HCT116 (cell line): ENCODE results near the gene MTF2. TPM values are rescaled to one million over a fixed set of nuclear protein-coding genes. Genes with fewer than 3 reads are reported as not detected.

ENCODE experiments used
- ATAC-seq: fragments of 200-7000 bp; cut with Tn5 transposase; 2 replicates; pipeline ENCODE4 v1.9.1; 2020; ENCODE audit warnings: mild to moderate bottlenecking, moderate library complexity
- BruUV-seq: library from RNA; stranded (reverse); fragments of 400-500 nt; replicated peaks from 2 replicates; lab custom pipeline; 2021; lab: Mats Ljungman, UMichigan
- CTCF ChIA-PET: fragments of 300-600 bp; sonication (Branson Sonifier 250); formaldehyde crosslinking; loops from one replicate; lab custom pipeline; 2021; ENCODE audit warnings: antibody characterized with exemption; lab: Charles Lee
- POLR2A ChIA-PET: fragments of 300-600, 350-600 bp; sonication (Branson Sonifier 250); formaldehyde crosslinking; loops from one replicate; lab custom pipeline; 2021; ENCODE audit warnings: antibody characterized with exemption; lab: Charles Lee
- RAD21 ChIA-PET, 2 experiments: fragments of 300-600 bp; sonication (Branson Sonifier 250); formaldehyde crosslinking; loops; one replicate each; lab custom pipeline; 2023; ENCODE audit warnings: low total read pairs in 2 of 2; ENCODE audit not compliant: uncharacterized antibody in 2 of 2, unreplicated experiment in 2 of 2, low non-redundant PET in 1 of 2; lab: Charles Lee
- DNase-seq: peaks from one replicate; pipeline ENCODE4 v3.0.0-alpha.2; 2010; ENCODE audit warnings: low read depth, low spot score
- H2AFZ ChIP-seq: fragments of 200-600 bp; shearing (Covaris generic), sonication (generic); 2 replicates; pipeline ENCODE4 v1.6.1; 2017; ENCODE audit warnings: low read depth, mixed run types, mixed read lengths, antibody characterized with exemption, low read length; ENCODE audit not compliant: poor library complexity, severe bottlenecking
- H3K27ac ChIP-seq: 2 replicates; pipeline ENCODE4 v1.5.1; 2012; ENCODE audit warnings: low read depth, low read length
- H3K27me3 ChIP-seq: fragments of 200-600 bp; sonication (generic); 2 replicates; pipeline ENCODE4 v1.6.1; 2016; ENCODE audit warnings: mixed run types, low read length, mixed read lengths; ENCODE audit not compliant: insufficient read depth
- H3K36me3 ChIP-seq, 2 experiments: fragments of 200-500 bp in 1 of 2; fragments of 200-600 bp in 1 of 2; sonication (Bioruptor generic) in 1 of 2; sonication (generic) in 1 of 2; 2 replicates each; pipeline versions ENCODE4 v1.5.1 to v1.6.1; 2014 to 2016; ENCODE audit warnings: low read length in 2 of 2, inconsistent platforms in 1 of 2, mixed read lengths in 1 of 2, mixed run types in 1 of 2; ENCODE audit not compliant: insufficient read depth in 2 of 2, control insufficient read depth in 1 of 2
- H3K4me1 ChIP-seq, 2 experiments: fragments of 200-600 bp in 1 of 2; sonication (generic) in 1 of 2; 2 replicates each; pipeline versions ENCODE4 v1.5.1 to v1.6.1; 2012 to 2017; ENCODE audit warnings: low read length in 2 of 2, inconsistent platforms in 1 of 2, mild to moderate bottlenecking in 1 of 2, mixed read lengths in 1 of 2, mixed run types in 1 of 2, moderate library complexity in 1 of 2; ENCODE audit not compliant: insufficient read depth in 2 of 2, control insufficient read depth in 1 of 2
- H3K4me2 ChIP-seq: fragments of 200-600 bp; sonication (generic); 2 replicates; pipeline ENCODE4 v1.6.1; 2017; ENCODE audit warnings: mixed run types, low read length, mixed read lengths
- H3K4me3 ChIP-seq, 2 experiments: fragments of 200-600 bp in 1 of 2; sonication (generic) in 1 of 2; replicated peaks in 1 of 2; 2 replicates each; pipeline ENCODE4 v1.5.1; 2011 to 2016; ENCODE audit warnings: low read length in 2 of 2, control low read depth in 1 of 2, low read depth in 1 of 2, mild to moderate bottlenecking in 1 of 2, mixed read lengths in 1 of 2, mixed run types in 1 of 2
- H3K79me2 ChIP-seq: fragments of 200-600 bp; sonication (generic); 2 replicates; pipeline ENCODE4 v1.6.1; 2017; ENCODE audit warnings: mild to moderate bottlenecking, mixed run types, low read length, moderate library complexity, mixed read lengths; ENCODE audit not compliant: insufficient read depth
- H3K9ac ChIP-seq: fragments of 200-600 bp; sonication (generic); 2 replicates; pipeline ENCODE4 v1.6.1; 2016; ENCODE audit warnings: low read length, mixed read lengths
- H3K9me2 ChIP-seq: fragments of 200-600 bp; sonication (generic), shearing (Covaris generic); 2 replicates; pipeline ENCODE4 v1.6.1; 2017; ENCODE audit warnings: mixed run types, mild to moderate bottlenecking, moderate library complexity; ENCODE audit not compliant: insufficient read depth
- H3K9me3 ChIP-seq, 2 experiments: fragments of 200-500 bp in 1 of 2; fragments of 200-600 bp in 1 of 2; sonication (Bioruptor generic) in 1 of 2; sonication (generic) in 1 of 2; 2 replicates each; pipeline ENCODE4 v1.6.1; 2014 to 2017; ENCODE audit warnings: low read length in 2 of 2, mixed read lengths in 2 of 2, inconsistent platforms in 1 of 2, low read depth in 1 of 2, mild to moderate bottlenecking in 1 of 2, mixed run types in 1 of 2, moderate library complexity in 1 of 2; ENCODE audit not compliant: control insufficient read depth in 1 of 2, insufficient read depth in 1 of 2
- H4K20me1 ChIP-seq: fragments of 200-600 bp; sonication (generic), shearing (Covaris generic); 2 replicates; pipeline ENCODE4 v1.6.1; 2017; ENCODE audit warnings: mixed run types, mild to moderate bottlenecking, moderate library complexity; ENCODE audit not compliant: insufficient read depth
- ATF3 ChIP-seq: IDR thresholded peaks from 2 replicates; pipeline ENCODE4 v1.6.1; 2012
- CTCF ChIP-seq, 3 experiments: fragments of 200-600 bp in 1 of 3; sonication (generic) in 1 of 3; IDR thresholded peaks in 2 of 3; conservative IDR thresholded peaks in 1 of 3; 2 replicates each; pipeline ENCODE4 v1.5.1; 2012 to 2017; ENCODE audit warnings: low read depth in 2 of 3, low read length in 2 of 3, antibody characterized with exemption in 1 of 3, borderline replicate concordance in 1 of 3, control low read depth in 1 of 3, mild to moderate bottlenecking in 1 of 3, mixed read lengths in 1 of 3, mixed run types in 1 of 3, moderate library complexity in 1 of 3; ENCODE audit not compliant: insufficient read depth in 1 of 3
- EGR1 ChIP-seq: IDR thresholded peaks from 2 replicates; pipeline ENCODE4 v1.6.1; 2012; ENCODE audit warnings: low read depth
- EZH2phosphoT487 ChIP-seq: fragments of 200-600 bp; IDR thresholded peaks from 2 replicates; pipeline ENCODE4 v1.6.1; 2018; ENCODE audit warnings: antibody characterized with exemption, borderline replicate concordance
- JUND ChIP-seq: IDR thresholded peaks from 2 replicates; pipeline ENCODE4 v1.6.1; 2012
- POLR2AphosphoS5 ChIP-seq: IDR thresholded peaks from 2 replicates; pipeline ENCODE4 v1.6.1; 2011; ENCODE audit warnings: mild to moderate bottlenecking, low read depth, low read length, moderate library complexity
- RAD21 ChIP-seq: IDR thresholded peaks from 2 replicates; pipeline ENCODE4 v1.6.1; 2012; ENCODE audit warnings: low read depth, mild to moderate bottlenecking
- REST ChIP-seq: IDR thresholded peaks from 2 replicates; pipeline ENCODE4 v1.6.1; 2012; ENCODE audit warnings: low read depth
- SIN3A ChIP-seq: IDR thresholded peaks from 2 replicates; pipeline ENCODE4 v1.6.1; 2012; ENCODE audit warnings: low read depth
- SP1 ChIP-seq: IDR thresholded peaks from 2 replicates; pipeline ENCODE4 v1.6.1; 2012; ENCODE audit warnings: low read depth
- TCF7L2 ChIP-seq: IDR thresholded peaks from 2 replicates; pipeline ENCODE4 v1.7.0; 2011; ENCODE audit warnings: borderline replicate concordance, inconsistent platforms; ENCODE audit not compliant: insufficient read depth, insufficient read length; ENCODE audit errors: extremely low read depth
- ZBTB33 ChIP-seq: IDR thresholded peaks from 2 replicates; pipeline ENCODE4 v1.6.1; 2011; ENCODE audit warnings: mild to moderate bottlenecking, low read length, moderate library complexity; ENCODE audit not compliant: insufficient replicate concordance; ENCODE audit errors: extremely low read depth
- ZNF274 ChIP-seq: fragments of 200-500 bp; sonication (Bioruptor generic); IDR thresholded peaks from 2 replicates; pipeline ENCODE4 v1.6.1; 2014; ENCODE audit warnings: mild to moderate bottlenecking, low read depth, low read length, inconsistent platforms
- intact Hi-C: fragments of 100-400 bp; cut with micrococcal nuclease; formaldehyde crosslinking; loops from 2 replicates; pipeline ENCODE4 v1.10.0; 2022
- total RNA-seq: library from RNA; stranded (reverse); gene quantifications from one replicate; pipeline ENCODE4 v1.2.1, GENCODE V29; 2021; ENCODE audit not compliant: unreplicated experiment
- TF ChIP-seq, protein P1 (sequence below): IDR thresholded peaks from 2 replicates; pipeline ENCODE4 v1.6.1; 2012

Gene MTF2
- total RNA-seq, 1 experiment from 2014 or later, result 45.5 TPM

- no peak for DNase-seq
- H3K9ac ChIP-seq, result no peak overlapping the region
- RAD21 ChIA-PET, result no interaction called here
- ATAC-seq, result no peak
- peaks cover 55% of the 10 kb centered on the region; the same call in 1 of the 2 replicates for H4K20me1 ChIP-seq
- TF ChIP-seq, protein P1, sequence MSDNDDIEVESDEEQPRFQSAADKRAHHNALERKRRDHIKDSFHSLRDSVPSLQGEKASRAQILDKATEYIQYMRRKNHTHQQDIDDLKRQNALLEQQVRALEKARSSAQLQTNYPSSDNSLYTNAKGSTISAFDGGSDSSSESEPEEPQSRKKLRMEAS, result no peak
- TF ChIP-seq SIN3A (no peak), SP1 (no peak), REST (no peak), TCF7L2 (no peak), POLR2AphosphoS5 (no peak), EGR1 (no peak), RAD21 (no peak), ATF3 (no peak), JUND (no peak), CTCF (IDR thresholded peaks at IDR 0.05 in 2 of 3, conservative IDR thresholded peaks at IDR 0.05 in 1 of 3; ENCODE audit: borderline replicate concordance in 1 of 3, insufficient read depth in 1 of 3, low read depth in 2 of 3, low read length in 2 of 3) (no peak), ZNF274 (no peak), EZH2phosphoT487 (no peak), ZBTB33 (no peak)
- no peaks in the 10 kb centered on the region for H3K9me2 ChIP-seq
- intact Hi-C loops, result no loop called here
- H3K27me3 ChIP-seq, result no peaks in the 10 kb centered on the region
- no peak overlapping the region for H3K4me2 ChIP-seq
- peaks cover 99% of the 10 kb centered on the region for H3K79me2 ChIP-seq
- BruUV-seq, result no TSS peak
- no peaks in the 10 kb centered on the region for H3K9me3 ChIP-seq
- CTCF ChIA-PET, result no interaction called here
- no peak overlapping the region for H3K27ac ChIP-seq
- POLR2A ChIA-PET, result no interaction called here
- no peak overlapping the region for H3K4me3 ChIP-seq
- no peaks in the 10 kb centered on the region for H3K36me3 ChIP-seq
- H2AFZ ChIP-seq, result no peak overlapping the region
- H3K4me1 ChIP-seq, result no peaks in the 10 kb centered on the region
These were observed 14.4 kb downstream of the MTF2 start for GRCh38 chr1:93093332-93094006.
